HepG2 (cell line): Measurements from ENCODE around the gene ISY1. TPM values are rescaled to one million over a fixed set of nuclear protein-coding genes. Genes with fewer than 3 reads are reported as not detected.

ENCODE experiments used
- CBX2 ChIP-seq, 2 experiments: fragments of 200-600 bp in 1 of 2; sonication (generic); formaldehyde crosslinking in 1 of 2; IDR thresholded peaks; 2 replicates each; pipeline versions ENCODE4 v1.7.0 to v1.8.1; 2018 to 2022; ENCODE audit warnings: low read depth in 2 of 2, low read length in 1 of 2, mild to moderate bottlenecking in 1 of 2, missing genetic modification reagents in 1 of 2
- ETV5 ChIP-seq: IDR thresholded peaks from 2 replicates; pipeline ENCODE4 v1.6.1; 2018; ENCODE audit warnings: missing biosample characterization, missing genetic modification reagents, inconsistent platforms, borderline replicate concordance
- HMG20B ChIP-seq: conservative IDR thresholded peaks from 2 replicates; pipeline ENCODE4 v1.6.1; 2016; ENCODE audit warnings: missing genetic modification reagents, missing compliant biosample characterization
- LRRFIP1 ChIP-seq: sonication (generic); formaldehyde crosslinking; conservative IDR thresholded peaks from 2 replicates; pipeline ENCODE4 v1.4.0; 2020; ENCODE audit warnings: missing genetic modification reagents
- MZF1 ChIP-seq: sonication (generic); formaldehyde crosslinking; IDR thresholded peaks from 2 replicates; pipeline ENCODE4 v1.8.1; 2023; ENCODE audit warnings: mild to moderate bottlenecking, missing genetic modification reagents, borderline replicate concordance
- NCOA5 ChIP-seq: sonication (generic); formaldehyde crosslinking; IDR thresholded peaks from 2 replicates; pipeline ENCODE4 v1.4.0; 2020; ENCODE audit warnings: missing genetic modification reagents
- PHB2 ChIP-seq: fragments of 450-650 bp; IDR thresholded peaks from 2 replicates; pipeline ENCODE4 v1.6.1; 2018; ENCODE audit not compliant: partially characterized antibody
- PHF5A ChIP-seq: IDR thresholded peaks from one replicate; pipeline ENCODE4 v1.6.1; 2018; ENCODE audit warnings: low read depth, missing genetic modification reagents; ENCODE audit not compliant: unreplicated experiment
- RORA ChIP-seq: sonication (generic); formaldehyde crosslinking; IDR thresholded peaks from 2 replicates; pipeline ENCODE4 v1.5.0; 2020; ENCODE audit warnings: mild to moderate bottlenecking, missing genetic modification reagents, moderate library complexity
- SAP130 ChIP-seq: IDR thresholded peaks from 2 replicates; pipeline ENCODE4 v1.6.1; 2016; ENCODE audit warnings: low read depth
- TBX3 ChIP-seq: fragments of 450-650 bp; IDR thresholded peaks from 2 replicates; pipeline ENCODE4 v1.6.1; 2017; ENCODE audit warnings: antibody characterized with exemption, mild to moderate bottlenecking, inconsistent platforms, borderline replicate concordance
- TIGD3 ChIP-seq: sonication (generic); formaldehyde crosslinking; IDR thresholded peaks from 2 replicates; pipeline ENCODE4 v1.5.1; 2020; ENCODE audit warnings: mild to moderate bottlenecking, missing genetic modification reagents, borderline replicate concordance
- TRIM22 ChIP-seq: fragments of 450-650 bp; IDR thresholded peaks from 2 replicates; pipeline ENCODE4 v1.6.1; 2017
- ZNF274 ChIP-seq: sonication (generic); formaldehyde crosslinking; IDR thresholded peaks from 2 replicates; pipeline ENCODE4 v1.5.1; 2020; ENCODE audit warnings: mild to moderate bottlenecking, missing genetic modification reagents
- ZNF441 ChIP-seq: sonication (generic); formaldehyde crosslinking; IDR thresholded peaks from 2 replicates; pipeline ENCODE4 v1.7.0; 2021; ENCODE audit warnings: missing genetic modification reagents, borderline replicate concordance
- ZNF570 ChIP-seq: sonication (generic); formaldehyde crosslinking; IDR thresholded peaks from 2 replicates; pipeline ENCODE4 v1.4.0; 2020; ENCODE audit warnings: mild to moderate bottlenecking, missing genetic modification reagents, borderline replicate concordance
- ZNF792 ChIP-seq: IDR thresholded peaks from 2 replicates; pipeline ENCODE4 v1.6.1; 2016
- ZNF891 ChIP-seq: sonication (generic); formaldehyde crosslinking; IDR thresholded peaks from 2 replicates; pipeline ENCODE4 v1.5.0; 2020; ENCODE audit warnings: mild to moderate bottlenecking, missing genetic modification reagents
- ZSCAN20 ChIP-seq: sonication (generic); formaldehyde crosslinking; IDR thresholded peaks from 2 replicates; pipeline ENCODE4 v1.4.0; 2020; ENCODE audit warnings: missing genetic modification reagents, mild to moderate bottlenecking, borderline replicate concordance
- polyA plus RNA-seq, 8 experiments: library from polyadenylated mRNA; depleted of rRNA in 3 of 8; stranded (reverse) in 7 of 8; unstranded in 1 of 8; fragments of >200 nt; fragmentation: Illumina TruSeq in 4 of 8; extraction: Trizol in 4 of 8; gene quantifications; 2 replicates each; pipeline versions ENCODE4 v1.2.1 to v1.2.3, GENCODE V29; 2011 to 2016; ENCODE audit warnings: low read depth in 4 of 8, missing spikeins in 1 of 8, mixed read lengths in 1 of 8; ENCODE audit not compliant: insufficient read depth in 1 of 8
- total RNA-seq, 5 experiments: library from RNA; depleted of rRNA; stranded (reverse); fragments of >200 nt; fragmentation: Illumina TruSeq; extraction: Trizol; gene quantifications; 2 replicates each; pipeline ENCODE4 v1.2.3, GENCODE V29; 2016; ENCODE audit warnings: low read depth in 1 of 5
- TF ChIP-seq, protein P1 (sequence below): sonication (generic); formaldehyde crosslinking; IDR thresholded peaks from 2 replicates; pipeline ENCODE4 v1.4.0; 2020; ENCODE audit warnings: mild to moderate bottlenecking, missing genetic modification reagents
- TF ChIP-seq, protein P2 (sequence below): sonication (generic); formaldehyde crosslinking; IDR thresholded peaks from 2 replicates; pipeline ENCODE4 v1.4.0; 2020; ENCODE audit warnings: missing genetic modification reagents

The ISY1 gene
- total and polyA plus RNA-seq, 2 of the 13 experiments (the other 11 are each of a cell fraction or from before 2014, with no cell fraction given) = 21.0 to 39.1 TPM

DNA sequence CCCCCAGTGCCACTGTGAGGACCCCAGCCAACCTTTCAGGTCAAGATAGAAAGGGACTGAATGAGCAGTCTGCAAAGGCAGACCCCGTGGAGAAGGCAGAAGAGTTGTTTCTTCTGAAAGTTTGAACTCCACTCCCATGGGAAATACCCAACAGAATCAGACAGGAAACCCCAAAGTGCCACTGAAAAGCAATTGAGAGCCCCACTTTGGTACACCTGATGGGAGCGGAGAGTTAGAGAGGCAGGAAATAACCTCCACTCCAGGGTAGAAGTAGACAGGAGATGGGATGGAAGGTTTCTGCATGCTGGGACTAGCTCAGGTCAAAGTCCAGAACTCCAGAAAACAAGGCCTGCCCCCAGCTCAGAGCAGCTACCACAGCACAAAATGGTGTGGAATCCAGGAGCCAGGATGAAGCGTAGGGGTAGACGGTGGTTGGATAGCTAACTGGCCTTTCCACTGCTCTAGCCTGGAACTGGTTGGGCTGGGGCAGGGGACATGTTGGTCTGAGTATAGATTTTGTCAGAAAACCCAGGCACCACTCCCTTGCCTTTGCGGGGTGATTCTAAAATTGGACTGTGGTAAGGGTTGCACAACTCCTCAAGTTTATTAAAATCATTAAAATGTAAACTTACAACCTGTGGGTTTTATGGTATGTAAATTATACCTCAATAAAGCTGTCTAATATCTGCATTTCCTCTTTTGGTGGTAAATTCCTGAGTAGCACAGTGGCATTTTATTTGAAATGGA is 37.4 kb downstream of the ISY1 start (continued):
- TF ChIP-seq, protein P1, sequence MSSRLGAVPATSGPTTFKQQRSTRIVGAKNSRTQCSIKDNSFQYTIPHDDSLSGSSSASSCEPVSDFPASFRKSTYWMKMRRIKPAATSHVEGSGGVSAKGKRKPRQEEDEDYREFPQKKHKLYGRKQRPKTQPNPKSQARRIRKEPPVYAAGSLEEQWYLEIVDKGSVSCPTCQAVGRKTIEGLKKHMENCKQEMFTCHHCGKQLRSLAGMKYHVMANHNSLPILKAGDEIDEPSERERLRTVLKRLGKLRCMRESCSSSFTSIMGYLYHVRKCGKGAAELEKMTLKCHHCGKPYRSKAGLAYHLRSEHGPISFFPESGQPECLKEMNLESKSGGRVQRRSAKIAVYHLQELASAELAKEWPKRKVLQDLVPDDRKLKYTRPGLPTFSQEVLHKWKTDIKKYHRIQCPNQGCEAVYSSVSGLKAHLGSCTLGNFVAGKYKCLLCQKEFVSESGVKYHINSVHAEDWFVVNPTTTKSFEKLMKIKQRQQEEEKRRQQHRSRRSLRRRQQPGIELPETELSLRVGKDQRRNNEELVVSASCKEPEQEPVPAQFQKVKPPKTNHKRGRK (CRISPR knock-in tag) = no peak
- no peak for TF ChIP-seq TIGD3
- TF ChIP-seq RORA (CRISPR knock-in tag) = no peak
- TF ChIP-seq ETV5 (CRISPR knock-in tag) = peak; percentile 58; the same call in 1 of the 2 replicates
- no peak for TF ChIP-seq LRRFIP1
- TF ChIP-seq ZNF441 (CRISPR knock-in tag) = 0 out of 2 replicates have a peak, but pooled peaks have one; percentile 12
- TF ChIP-seq SAP130 = peak; percentile 68
- no peak for TF ChIP-seq TBX3
- no peak for TF ChIP-seq PHB2
- peak; percentile 65; the same call in 1 of the 2 replicates for TF ChIP-seq ZNF792
- TF ChIP-seq CBX2 (IDR thresholded peaks at IDR 0.05; ENCODE audit: low read depth, low read length) = no peak
- TF ChIP-seq CBX2 (CRISPR knock-in tag; IDR thresholded peaks at IDR 0.05; ENCODE audit: low read depth) = no peak
- TF ChIP-seq ZNF274 (CRISPR knock-in tag) = no peak
- TF ChIP-seq ZNF570 (CRISPR knock-in tag) = no peak
- no peak for TF ChIP-seq NCOA5 (CRISPR knock-in tag)
- no peak for TF ChIP-seq ZNF891 (CRISPR knock-in tag)
- TF ChIP-seq PHF5A = no peak
- TF ChIP-seq TRIM22 = no peak
- TF ChIP-seq HMG20B (CRISPR knock-in tag) = no peak
- no peak for TF ChIP-seq ZSCAN20 (CRISPR knock-in tag)
- TF ChIP-seq, protein P2, sequence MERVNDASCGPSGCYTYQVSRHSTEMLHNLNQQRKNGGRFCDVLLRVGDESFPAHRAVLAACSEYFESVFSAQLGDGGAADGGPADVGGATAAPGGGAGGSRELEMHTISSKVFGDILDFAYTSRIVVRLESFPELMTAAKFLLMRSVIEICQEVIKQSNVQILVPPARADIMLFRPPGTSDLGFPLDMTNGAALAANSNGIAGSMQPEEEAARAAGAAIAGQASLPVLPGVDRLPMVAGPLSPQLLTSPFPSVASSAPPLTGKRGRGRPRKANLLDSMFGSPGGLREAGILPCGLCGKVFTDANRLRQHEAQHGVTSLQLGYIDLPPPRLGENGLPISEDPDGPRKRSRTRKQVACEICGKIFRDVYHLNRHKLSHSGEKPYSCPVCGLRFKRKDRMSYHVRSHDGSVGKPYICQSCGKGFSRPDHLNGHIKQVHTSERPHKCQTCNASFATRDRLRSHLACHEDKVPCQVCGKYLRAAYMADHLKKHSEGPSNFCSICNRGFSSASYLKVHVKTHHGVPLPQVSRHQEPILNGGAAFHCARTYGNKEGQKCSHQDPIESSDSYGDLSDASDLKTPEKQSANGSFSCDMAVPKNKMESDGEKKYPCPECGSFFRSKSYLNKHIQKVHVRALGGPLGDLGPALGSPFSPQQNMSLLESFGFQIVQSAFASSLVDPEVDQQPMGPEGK (CRISPR knock-in tag) = peak; percentile 65
- no peak for TF ChIP-seq MZF1 (CRISPR knock-in tag)
